Measurements from ENCODE around the gene PTRH2.

PTRH2 gene

DNA sequence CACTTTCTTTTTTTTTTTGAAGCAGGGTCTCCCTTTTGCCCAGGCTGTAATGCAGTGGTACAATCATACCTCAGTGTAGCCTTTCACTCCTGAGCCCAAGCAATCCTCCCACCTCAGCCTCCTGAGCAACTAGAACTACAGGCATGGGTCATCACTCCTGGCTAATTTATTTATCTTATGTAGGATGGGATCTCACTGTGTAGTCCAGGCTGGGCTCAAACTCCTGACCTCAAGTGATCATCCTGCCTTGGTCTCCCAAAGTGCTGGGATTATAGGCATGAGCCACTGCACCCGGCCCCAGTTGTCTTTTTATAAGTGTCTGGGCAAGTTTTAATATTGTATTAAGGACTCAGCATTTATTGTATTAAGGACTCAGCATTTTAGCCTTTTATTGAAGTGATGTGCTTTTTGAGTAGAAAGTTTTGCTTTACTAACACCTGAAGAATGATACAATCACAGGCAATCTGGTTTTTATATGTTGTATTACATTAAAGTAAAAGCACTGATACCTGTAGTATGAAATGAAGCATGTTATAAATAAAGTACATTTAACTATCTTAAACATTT is 23.1 kb upstream of the PTRH2 start:
- TF ChIP-seq GATA2 (IDR thresholded peaks at IDR 0.05; ENCODE audit: low read depth, low read length) (no peak), GATA3 (IDR thresholded peaks at IDR 0.05; ENCODE audit: low read depth, low read length) (no peak)

GRCh38 chr17:59727817-59728533 is 20.7 kb upstream of the PTRH2 start:
- no peak for TF ChIP-seq GATA3 (IDR thresholded peaks at IDR 0.05; ENCODE audit: low read depth, low read length)
- TF ChIP-seq GATA2 (IDR thresholded peaks at IDR 0.05; ENCODE audit: low read depth, low read length): no peak

- no peak for TF ChIP-seq GATA3 (IDR thresholded peaks at IDR 0.05; ENCODE audit: low read depth, low read length)
- no peak for TF ChIP-seq GATA2 (IDR thresholded peaks at IDR 0.05; ENCODE audit: low read depth, low read length)
Measured at GRCh38 chr17:59725691-59726090, 18.5 kb upstream of the PTRH2 start.

- no peak for TF ChIP-seq GATA2 (IDR thresholded peaks at IDR 0.05; ENCODE audit: low read depth, low read length)
- no peak for TF ChIP-seq GATA3 (IDR thresholded peaks at IDR 0.05; ENCODE audit: low read depth, low read length)
Measured at GRCh38 chr17:59723607-59724006, 16.4 kb upstream of the PTRH2 start.

DNA sequence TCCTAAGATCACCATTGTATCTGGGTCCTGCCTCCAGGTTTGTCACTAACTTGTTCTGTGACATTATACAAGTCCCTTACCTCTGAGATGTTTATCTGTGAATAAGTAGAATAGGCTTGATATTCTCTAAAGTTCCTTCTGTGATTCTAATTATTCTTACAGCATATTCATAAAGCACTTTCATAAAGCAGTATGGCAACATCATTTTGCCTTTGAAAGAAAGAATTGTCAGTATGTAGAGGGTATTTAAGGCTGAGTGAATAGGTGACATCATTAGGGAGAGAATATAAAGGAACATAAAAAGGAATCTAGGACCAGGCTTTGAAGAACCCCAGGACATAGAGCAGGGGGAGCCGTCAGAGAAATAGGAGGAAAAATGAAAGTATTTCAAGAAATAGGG is 15.8 kb upstream of the PTRH2 start:
- TF ChIP-seq GATA3 (IDR thresholded peaks at IDR 0.05; ENCODE audit: low read depth, low read length) (no peak), GATA2 (IDR thresholded peaks at IDR 0.05; ENCODE audit: low read depth, low read length) (no peak)

GRCh38 chr17:59722623-59723022 is 15.4 kb upstream of the PTRH2 start:
- TF ChIP-seq GATA2 (IDR thresholded peaks at IDR 0.05; ENCODE audit: low read depth, low read length) (no peak), GATA3 (IDR thresholded peaks at IDR 0.05; ENCODE audit: low read depth, low read length) (no peak)

DNA sequence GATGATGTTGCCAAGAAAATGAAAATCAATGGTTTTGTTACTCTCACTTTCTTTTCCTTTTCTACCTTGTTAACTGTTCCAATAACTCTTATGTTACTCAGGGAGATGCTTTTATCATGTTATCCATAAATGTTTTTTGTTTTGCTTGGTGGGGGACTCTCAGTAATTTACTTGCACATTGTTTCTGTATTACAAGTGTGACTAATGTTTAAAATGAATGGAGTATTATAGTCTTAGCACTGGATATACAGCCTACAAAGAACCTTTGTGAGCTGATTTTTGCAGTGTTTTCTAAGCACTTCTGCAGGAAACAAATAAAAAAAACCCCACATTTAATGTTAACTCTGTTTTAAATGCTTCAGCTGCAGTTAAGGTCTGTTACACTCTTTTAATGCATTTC is 12.3 kb upstream of the PTRH2 start:
- TF ChIP-seq GATA2 (IDR thresholded peaks at IDR 0.05; ENCODE audit: low read depth, low read length) (no peak), GATA3 (IDR thresholded peaks at IDR 0.05; ENCODE audit: low read depth, low read length) (no peak)

DNA sequence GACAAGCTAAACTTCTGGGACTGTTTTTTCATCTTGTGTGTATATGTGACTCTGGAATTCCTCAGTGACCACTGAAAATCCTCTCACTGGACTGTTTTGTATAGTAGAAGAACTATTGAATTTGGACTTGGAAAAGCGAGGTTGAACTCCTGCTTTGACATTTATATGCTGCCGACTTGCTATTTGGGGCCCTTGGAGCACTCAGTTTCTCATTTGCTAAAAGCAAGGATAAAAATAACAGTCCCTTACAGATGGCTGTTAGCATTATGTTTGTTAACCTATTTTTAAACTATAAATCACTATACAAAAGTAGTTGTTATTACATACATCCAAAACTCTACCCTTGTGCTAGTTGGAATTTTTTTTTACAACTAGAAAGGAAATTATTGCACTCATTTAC is 9.2 kb upstream of the PTRH2 start:
- TF ChIP-seq GATA3 (IDR thresholded peaks at IDR 0.05; ENCODE audit: low read depth, low read length) (no peak), GATA2 (IDR thresholded peaks at IDR 0.05; ENCODE audit: low read depth, low read length) (no peak)

- TF ChIP-seq GATA2 (IDR thresholded peaks at IDR 0.05; ENCODE audit: low read depth, low read length) (no peak), GATA3 (IDR thresholded peaks at IDR 0.05; ENCODE audit: low read depth, low read length) (no peak)
Measured at GRCh38 chr17:59714255-59714654, 7.0 kb upstream of the PTRH2 start.

DNA sequence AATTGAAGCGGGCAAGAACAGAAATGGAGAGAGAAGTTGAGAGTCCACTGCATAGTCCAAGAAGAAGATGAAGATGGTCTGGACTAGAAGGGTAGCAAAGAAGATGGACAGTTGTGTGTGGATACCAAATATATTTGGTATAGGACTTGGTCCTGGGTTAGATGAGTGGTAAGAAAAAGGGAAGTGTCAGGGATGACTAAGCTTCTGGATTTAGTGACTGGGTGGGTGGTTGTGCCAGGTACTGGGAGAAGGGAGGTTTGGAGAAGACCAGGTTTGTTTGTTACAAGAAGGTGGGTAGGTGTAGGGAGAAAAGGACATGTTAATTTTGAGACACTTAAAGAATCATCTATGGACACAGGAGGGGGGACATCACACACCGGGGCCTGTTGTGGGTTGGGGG is 5.6 kb upstream of the PTRH2 start:
- TF ChIP-seq GATA2 (IDR thresholded peaks at IDR 0.05; ENCODE audit: low read depth, low read length) (no peak), GATA3 (IDR thresholded peaks at IDR 0.05; ENCODE audit: low read depth, low read length) (no peak)

- no peak for TF ChIP-seq GATA2 (IDR thresholded peaks at IDR 0.05; ENCODE audit: low read depth, low read length)
- no peak for TF ChIP-seq GATA3 (IDR thresholded peaks at IDR 0.05; ENCODE audit: low read depth, low read length)
Measured at GRCh38 chr17:59711936-59712335, 4.7 kb upstream of the PTRH2 start.

GRCh38 chr17:59707971-59708430 is 771 bp upstream of the PTRH2 start:
- TF ChIP-seq GATA3 (IDR thresholded peaks at IDR 0.05; ENCODE audit: low read depth, low read length): no peak
- TF ChIP-seq GATA2 (IDR thresholded peaks at IDR 0.05; ENCODE audit: low read depth, low read length): no peak

DNA sequence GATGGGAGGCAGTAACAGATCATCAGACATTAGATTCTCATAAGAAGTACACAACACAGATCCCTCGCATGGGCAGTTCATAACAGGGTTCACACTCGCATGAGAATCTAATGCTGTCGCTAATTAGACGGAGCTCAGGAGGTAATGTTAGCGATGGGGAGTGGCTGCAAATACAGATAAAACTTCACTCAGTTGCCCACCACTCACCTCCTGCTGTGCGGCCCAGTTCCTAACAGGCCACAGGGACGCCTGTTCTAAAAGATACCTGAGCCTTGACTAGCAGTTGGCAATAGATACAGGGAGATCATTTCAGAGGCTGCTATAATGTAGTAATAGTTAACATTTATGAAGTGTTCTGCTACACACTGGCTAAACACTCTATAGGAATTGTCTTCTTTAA is 4.9 kb downstream of the PTRH2 start:
- no peak for TF ChIP-seq GATA3 (IDR thresholded peaks at IDR 0.05; ENCODE audit: low read depth, low read length)
- TF ChIP-seq GATA2 (IDR thresholded peaks at IDR 0.05; ENCODE audit: low read depth, low read length): no peak

GRCh38 chr17:59699786-59700185 is 7.4 kb downstream of the PTRH2 start:
- TF ChIP-seq GATA2 (IDR thresholded peaks at IDR 0.05; ENCODE audit: low read depth, low read length) (no peak), GATA3 (IDR thresholded peaks at IDR 0.05; ENCODE audit: low read depth, low read length) (no peak)

DNA sequence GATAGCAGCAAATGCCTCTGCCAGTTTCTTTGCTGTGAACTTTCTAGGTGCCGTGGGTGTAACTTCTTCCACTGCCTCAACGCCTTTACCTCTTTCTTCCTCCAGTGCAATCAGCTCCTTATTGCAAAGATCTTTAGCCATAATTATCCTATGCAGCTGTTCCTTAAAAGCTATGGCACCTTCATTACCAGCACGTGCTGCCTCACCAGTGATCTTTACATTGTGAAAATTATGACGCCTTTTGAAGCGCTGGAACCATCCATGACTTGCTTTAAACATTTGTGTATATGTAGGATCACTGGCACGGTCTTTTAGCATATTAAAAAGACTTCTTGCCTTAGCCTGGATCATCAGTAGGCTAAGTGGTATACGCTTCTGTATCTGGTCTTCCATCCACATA is 8.0 kb downstream of the PTRH2 start:
- TF ChIP-seq GATA3 (IDR thresholded peaks at IDR 0.05; ENCODE audit: low read depth, low read length) (no peak), GATA2 (IDR thresholded peaks at IDR 0.05; ENCODE audit: low read depth, low read length) (no peak)
